Upper lobe of left lung (tissue), 4 donors: Measurements from ENCODE around the gene AGTR1.

ENCODE experiments used
- EP300 ChIP-seq, 4 donors: sonication (generic); formaldehyde crosslinking; IDR thresholded peaks; one replicate each; pipeline ENCODE4 v1.5.1; 2017; ENCODE audit warnings: antibody characterized with exemption in 4 of 4, control low read depth in 2 of 4
- TF ChIP-seq, protein P1 (sequence below), 6 experiments: fragments of 450-650 bp in 4 of 6; fragments of 200-600 bp in 2 of 6; sonication (generic) in 2 of 6; IDR thresholded peaks; one replicate each; pipeline ENCODE4 v1.5.1; 2016 to 2019; ENCODE audit warnings: antibody characterized with exemption in 6 of 6

DNA sequence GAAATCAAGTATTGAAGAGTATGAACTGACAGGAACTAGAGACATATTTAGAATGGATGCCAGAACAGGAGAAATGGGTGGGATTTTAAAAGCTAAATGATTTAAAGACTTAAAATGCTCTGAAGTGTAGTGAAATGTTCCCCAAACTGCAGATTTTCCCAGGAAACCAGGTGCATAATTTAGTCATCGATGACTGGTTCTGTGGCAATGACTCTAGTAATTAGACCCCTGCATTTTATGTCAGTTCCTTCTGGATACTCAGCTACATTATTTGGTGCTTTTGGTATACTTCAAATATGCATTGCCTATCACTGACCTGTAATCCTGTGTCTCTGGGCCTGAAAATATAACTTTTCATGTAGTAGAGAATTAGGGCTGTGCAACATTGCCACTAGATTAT, 16.8 kb downstream of the AGTR1 start:
- TF ChIP-seq, protein P1, sequence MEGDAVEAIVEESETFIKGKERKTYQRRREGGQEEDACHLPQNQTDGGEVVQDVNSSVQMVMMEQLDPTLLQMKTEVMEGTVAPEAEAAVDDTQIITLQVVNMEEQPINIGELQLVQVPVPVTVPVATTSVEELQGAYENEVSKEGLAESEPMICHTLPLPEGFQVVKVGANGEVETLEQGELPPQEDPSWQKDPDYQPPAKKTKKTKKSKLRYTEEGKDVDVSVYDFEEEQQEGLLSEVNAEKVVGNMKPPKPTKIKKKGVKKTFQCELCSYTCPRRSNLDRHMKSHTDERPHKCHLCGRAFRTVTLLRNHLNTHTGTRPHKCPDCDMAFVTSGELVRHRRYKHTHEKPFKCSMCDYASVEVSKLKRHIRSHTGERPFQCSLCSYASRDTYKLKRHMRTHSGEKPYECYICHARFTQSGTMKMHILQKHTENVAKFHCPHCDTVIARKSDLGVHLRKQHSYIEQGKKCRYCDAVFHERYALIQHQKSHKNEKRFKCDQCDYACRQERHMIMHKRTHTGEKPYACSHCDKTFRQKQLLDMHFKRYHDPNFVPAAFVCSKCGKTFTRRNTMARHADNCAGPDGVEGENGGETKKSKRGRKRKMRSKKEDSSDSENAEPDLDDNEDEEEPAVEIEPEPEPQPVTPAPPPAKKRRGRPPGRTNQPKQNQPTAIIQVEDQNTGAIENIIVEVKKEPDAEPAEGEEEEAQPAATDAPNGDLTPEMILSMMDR (IDR thresholded peaks at IDR 0.05) = no peak
- no peak for TF ChIP-seq EP300 (IDR thresholded peaks at IDR 0.05)
